Stimulated activated CD8-positive, alpha-beta memory T cell treated with anti-CD3 and anti-CD28 coated beads, Interleukin-4, amount 100 ng/mL, for 24 hours (primary cell): ENCODE results near the gene TLDC2.
"Not testable (repeated sequence)": the region's sequence is repeated elsewhere in the genome, so short reads cannot be mapped to it uniquely, and the experiment has no call there.

Source experiments
- DNase-seq: peaks from one replicate; pipeline ENCODE4 v3.0.0-alpha.2; 2020; ENCODE audit warnings: low read depth

Gene TLDC2

DNA sequence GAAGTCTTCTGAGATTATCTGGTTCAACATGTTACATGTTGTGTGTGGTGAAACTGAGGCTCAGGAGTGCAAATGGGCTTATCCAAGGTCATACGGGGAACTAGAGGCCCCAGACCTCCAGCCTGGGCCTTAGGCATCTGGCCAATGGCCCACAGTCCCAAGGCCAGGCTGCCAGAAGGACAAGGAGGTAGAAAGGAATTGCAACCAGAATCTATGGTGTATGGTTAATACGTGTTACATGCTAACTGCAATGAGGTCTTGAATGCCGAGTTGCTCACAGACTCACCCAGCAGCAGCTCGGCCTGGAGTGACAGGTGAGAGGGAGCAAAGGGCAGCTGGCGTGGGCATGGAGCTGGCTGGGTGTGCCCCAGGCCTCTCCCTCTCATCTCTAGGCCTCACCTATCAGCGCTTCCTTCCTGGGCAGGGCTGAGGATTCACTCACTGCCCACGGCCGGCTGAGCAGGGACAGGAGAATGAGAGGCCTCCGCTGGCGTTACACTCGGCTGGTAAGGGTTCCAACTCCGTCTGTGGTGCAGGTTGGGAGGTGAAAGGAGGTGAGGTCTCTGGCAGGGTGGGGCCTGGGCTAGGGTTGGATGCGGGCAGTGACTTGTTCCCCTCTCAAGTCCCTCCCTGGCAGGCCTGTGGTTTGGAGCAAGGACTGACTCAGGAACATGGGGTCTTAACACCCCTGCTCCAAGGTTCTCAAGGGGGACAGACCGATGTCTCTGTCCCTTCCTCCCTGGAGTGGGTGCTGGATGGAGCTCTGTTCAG, at the start of gene TLDC2:
TLDC2 (plus strand) TSS at position 437 of the 771 bp plus-strand sequence; CDS start at position 474, 37 bp downstream.
- no peak for DNase-seq

DNA sequence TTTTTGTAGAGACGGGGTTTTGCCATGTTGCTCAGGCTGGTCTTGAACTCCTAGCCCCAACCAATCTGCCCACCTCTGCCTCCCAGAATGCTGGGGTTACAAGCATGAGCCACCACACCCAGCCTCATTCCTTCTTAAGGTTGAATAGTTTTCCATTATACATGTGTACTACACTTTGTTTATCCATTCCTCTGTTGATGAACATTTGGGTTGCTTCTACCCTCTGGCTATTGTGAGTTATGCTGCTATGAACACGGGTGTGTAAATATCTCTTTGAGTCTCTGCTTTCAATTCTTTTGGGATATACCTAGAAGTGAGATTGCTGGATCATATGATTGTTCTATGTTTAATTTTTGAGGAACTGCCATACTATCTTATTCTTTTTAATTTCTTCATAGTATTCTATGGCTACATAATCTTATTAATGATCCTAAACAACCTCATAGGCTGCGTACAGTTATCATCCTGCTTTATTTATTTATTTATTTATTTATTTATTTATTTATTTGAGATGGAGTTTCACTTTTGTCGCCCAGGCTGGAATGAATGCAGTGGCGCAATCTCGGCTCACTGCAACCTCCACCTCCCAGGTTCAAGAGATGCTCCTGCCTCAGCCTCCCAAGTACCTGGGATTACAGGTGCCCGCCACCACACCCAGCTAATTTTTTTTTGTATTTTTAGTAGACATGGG, 49.2 kb upstream of the TLDC2 start:
- DNase-seq: no peak

DNA sequence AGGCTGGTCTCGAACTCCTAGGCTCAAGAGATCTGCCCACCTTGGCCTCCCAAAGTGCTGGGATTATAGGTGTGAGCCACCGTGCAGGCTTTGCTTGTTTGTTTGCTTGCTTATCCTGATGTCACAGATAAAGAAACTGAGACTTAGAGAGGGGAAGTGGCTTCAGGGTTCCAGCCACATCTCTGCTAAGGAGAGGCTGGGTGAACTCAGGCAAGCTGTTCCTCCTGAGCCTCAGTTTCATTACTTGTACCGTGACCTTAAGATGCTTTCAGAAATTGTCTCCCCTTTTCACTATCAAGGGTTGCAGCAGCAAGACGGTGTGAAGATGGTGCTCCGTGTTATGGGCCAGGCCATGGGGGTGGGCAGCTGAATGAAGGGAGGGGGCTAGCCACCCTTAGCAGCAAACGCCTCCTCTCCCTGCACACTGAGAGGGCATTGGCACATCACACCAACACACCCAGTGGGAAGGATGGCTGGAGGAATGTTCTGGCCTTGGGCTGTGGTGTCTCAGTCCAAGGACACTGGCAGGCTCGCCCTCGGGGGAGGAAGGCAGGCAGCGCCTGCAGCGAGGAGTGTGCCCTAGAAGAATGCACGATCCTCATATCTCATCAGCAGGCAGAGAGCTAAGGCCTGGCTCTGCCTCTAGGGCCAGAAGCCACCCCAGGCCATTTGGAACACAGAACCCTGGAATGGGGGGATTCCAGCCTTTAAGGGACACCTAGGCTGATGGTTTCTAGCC, 48.2 kb upstream of the TLDC2 start:
- no peak for DNase-seq

DNA sequence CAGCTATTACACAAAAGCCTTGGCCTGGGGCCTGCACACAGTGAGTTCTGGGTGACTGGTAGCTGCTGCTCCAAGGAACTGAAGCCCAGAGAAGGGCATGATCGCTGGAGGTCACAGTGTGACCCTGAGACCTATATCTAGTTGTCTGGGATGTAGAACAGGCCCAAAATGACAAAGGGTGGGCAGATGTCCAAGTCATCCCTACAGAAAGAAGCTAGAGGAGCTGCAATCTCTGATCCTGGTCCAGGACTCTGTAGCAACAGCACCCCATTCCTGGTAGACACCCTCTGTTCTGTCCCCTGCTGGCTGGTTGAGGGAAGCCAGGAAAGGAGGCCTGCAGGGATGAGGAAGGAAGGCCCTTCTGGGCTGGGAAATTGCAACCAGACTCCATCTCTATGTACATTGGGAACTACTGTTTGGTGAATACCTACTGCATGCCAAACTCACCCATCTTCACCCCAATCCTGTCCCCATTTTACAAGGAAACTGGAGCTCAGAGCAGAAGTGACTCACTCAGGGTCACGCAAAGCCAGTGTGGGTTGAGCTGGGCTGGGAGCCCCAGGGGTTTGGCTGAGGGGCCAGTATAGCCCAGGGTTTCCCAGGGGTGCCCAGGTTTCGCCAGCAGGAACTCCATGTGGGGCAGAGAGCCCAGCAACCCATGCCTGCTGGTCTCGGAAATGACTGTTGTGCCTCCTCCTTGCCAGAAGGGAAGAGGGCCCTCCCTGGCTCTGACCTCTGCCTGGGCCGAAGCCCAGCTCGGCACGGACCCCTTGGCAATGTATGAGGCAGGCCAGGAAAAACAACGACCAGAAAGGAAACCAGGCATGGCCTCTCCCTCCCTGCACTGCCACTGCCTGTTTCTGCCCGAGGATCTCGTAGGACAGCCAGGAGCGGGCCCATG, 44.9 kb upstream of the TLDC2 start:
- DNase-seq: no peak

DNA sequence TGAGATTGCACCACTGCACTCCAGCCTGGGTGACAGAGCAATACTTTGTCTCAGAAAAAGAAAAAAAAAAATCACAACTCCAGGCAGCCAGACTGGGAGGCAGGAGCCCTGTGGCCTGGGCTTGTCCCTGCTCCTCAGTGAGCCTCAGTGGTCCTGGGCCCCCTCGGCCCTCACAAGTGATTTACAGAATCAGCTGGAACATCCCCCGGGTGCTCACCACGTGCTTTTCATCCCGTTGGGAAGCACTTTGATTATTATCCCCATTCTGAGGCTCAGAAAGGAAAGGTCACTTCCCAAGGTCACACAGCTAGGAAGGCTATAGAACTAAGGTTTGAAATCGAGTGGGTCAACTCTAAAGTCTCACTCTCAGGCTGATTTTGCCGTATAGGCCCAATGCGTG, 43.1 kb upstream of the TLDC2 start:
- no peak for DNase-seq

DNA sequence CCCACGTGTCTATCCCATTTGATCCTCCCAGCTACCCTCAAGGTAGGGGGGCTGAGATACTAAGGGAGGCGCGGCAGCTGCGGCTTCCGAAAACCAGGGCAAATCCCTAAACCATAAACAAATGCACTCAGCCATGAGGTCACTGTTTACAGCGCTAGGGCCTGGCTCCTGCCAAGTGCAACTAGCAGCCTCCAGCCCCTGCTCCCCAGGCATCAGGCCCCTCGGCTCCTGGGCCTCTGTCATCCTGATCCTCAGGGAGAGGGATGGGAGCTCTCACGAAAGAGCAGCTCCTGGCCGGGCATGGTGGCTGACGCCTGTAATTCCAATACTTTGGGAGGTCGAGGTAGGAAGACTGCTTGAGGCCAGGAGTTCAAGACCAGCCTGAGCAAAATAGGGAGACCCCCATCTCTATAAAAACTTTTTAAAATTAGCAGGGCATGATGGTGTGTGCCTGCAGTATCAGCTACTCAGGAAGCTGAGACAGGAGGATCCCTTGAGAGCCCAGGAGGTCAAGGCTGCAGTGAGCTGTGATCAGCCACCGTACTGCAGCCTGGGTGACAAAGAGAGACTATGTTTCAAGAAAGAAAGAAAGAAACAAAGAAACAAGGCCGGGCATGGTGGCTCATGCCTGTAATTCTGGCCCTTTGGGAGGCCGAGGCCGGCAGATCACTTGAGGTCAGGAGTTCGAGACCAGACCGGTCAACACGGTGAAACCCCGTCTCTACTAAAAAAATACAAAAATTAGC, 42.5 kb upstream of the TLDC2 start:
- no peak for DNase-seq

DNA sequence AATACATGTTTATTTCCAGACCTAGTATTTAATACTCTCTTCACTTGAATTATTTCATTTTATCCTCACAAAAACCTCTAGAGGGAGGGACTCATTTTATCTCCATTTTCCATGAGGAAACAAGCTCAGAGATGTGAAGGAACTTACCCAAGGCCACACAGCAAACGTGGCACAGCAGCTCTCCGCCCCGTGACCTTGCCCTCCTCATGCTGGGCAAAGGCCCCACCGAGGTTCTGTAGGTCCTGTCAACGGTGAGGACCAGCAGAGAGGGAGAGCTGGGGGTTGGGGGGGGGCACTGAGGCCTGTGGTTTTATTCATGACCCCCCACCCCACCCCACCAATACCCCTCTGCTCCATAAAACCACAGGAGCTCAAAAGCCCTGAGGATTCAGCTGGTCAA, 40.9 kb upstream of the TLDC2 start:
- DNase-seq: no peak

DNA sequence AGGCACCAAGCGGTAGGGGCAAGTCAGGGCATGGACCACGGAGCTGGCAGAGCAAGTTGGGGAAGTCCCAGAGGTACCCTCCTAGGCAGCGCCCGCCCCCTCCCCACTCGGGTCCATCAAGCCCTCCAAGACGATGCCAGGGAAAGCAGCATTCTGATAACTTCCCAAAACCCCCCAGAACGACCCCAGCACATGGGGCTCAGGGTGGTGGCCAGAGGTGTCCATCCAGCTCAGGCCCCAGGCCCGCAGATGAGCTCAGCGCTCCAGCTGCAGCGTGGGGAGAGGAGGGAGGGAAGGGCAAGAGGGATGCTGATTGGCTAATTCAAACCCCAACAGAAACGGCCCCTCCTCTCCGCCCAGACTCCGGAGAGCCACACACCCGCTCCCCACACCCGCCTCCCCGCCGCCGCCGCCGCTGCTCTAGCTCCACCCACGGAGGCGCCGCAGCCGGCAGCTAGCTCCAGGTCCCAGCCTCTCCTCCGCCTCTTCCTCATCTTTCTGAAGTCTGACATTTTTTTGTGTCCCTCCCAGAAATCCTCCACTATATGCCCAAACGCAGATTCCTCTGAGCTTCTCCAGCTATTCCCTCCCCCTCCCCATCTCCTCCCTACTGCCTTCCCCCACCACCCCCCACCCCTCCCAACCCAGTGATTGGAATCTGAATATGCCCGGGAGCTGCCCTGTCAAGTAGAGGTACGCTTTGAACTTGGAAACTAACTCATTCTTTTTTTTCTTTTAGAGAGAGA, 40.3 kb upstream of the TLDC2 start:
- peak; percentile 68 for DNase-seq

DNA sequence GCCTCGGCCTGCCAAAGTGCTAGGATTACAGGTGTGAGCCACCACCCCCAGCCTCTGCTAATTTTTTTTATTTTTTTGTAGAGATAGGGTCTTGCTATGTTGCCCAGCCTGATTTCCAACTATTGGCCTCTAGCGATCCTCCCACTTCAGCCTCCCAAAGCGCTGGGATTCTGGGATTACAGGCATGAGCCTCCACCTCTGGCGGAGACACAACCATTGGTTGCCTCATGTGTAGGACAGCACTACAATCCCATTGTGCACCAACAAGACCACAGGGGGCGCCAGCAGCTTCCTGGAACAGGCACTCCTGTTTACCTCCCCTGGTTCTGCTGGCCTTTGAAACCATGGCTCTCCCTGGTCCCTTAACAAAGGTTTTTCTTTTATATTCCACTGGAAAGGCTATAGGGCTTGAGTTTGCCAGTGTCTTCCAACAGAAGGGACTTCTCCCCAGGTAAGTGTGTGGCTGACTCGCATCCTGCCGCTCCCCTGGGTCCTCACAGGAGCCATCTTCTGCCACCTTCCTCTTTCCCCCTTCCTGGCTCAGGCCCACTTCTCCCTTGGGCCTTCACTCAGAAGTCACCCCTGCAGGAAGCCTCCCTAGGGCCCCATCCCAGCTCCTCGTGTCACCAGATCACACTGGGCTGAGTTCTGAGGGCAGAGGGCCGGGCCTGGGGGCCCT, 39.2 kb upstream of the TLDC2 start:
- DNase-seq: peak; percentile 36

DNA sequence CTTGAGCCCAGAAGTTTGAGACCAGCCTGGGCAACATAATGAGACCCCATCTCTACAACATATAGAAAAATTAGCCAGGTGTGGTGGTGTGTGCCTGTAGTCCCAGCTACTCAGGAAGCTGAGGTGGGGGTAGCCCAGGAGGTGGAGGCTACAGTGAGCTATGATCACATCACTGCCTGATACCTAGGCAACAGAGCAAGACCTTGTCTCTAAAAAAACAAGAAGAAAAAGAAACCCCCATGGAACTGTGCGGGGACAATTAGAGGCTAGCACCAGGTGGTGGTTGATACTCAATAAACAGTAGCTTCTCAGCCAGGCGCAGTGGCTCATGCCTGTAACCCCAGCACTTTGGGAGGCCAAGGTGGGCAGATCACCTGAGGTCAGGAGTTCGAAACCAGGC, 37.6 kb upstream of the TLDC2 start:
- DNase-seq: not testable (repeated sequence)

DNA sequence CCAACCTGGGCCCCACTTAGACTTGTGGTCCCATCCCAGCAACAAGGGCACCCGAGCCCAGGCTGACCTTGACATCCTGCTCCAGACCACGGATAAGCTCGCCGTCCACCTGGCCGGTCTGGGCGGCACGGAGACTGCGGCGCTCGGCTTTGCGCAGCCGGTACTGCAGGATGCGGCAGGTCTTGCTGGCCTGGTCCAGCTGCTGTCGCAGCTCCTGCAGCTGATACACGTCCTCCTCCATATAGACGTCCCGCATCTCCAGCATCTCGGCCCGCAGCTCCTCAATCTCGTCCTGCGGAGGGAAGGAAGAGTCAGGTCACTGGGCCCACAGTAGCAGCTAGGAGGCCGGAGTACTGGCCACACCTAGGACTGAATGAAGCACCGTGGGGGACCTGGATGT, 36.8 kb upstream of the TLDC2 start:
- no peak for DNase-seq

DNA sequence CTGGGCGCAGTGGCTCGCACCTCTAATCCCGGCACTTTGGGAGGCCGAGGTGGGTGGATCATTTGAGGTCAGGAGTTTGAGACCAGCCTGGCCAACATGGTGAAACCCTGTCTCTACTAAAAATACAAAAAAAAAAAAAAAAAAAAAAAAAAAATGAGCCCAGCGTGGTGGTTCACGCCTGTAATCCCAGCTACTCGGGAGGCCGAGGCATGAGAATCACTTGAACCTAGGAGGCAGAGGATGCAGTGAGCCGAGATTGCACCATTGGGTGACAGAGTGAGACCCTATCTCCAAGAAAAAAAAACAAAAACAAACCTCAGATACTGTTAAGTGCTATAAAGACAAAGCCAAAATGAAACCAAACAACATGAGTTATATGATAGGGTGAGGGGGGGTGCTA, 34.9 kb upstream of the TLDC2 start:
- DNase-seq: not testable (repeated sequence)

DNA sequence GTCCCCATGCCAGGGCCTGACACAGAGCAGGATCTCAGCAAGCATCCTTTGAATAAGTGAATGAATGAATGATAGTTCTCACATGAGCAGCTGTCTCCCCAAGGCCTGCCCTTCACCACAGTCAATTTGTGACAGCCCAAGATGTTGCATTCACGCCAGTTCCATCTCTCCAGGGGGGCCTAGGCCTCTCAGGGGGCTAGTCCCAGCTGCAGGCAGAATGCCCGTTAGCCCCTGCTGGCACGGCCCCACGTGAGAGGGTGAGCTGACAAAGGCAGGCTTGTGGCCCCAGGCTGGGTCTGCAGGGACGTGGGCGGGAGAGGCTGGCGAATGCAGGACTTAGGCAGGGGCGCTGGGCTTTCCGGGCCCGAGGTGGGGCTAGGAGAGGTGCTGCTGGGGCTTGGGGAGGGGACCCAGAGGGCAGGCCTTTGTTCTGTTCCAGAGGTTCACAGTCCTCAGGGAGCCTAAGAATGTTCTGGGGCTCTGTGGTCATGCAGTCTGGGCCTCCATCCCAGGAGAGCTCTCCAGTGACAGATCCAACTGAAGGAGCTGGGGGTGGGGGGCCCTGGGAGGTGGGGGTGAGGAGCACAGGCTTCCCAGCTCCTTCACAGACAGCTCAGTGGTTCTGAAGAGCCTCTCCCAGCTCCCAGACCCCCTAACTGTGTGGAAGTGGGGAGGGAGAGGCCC, 30.5 kb upstream of the TLDC2 start:
- no peak for DNase-seq

DNA sequence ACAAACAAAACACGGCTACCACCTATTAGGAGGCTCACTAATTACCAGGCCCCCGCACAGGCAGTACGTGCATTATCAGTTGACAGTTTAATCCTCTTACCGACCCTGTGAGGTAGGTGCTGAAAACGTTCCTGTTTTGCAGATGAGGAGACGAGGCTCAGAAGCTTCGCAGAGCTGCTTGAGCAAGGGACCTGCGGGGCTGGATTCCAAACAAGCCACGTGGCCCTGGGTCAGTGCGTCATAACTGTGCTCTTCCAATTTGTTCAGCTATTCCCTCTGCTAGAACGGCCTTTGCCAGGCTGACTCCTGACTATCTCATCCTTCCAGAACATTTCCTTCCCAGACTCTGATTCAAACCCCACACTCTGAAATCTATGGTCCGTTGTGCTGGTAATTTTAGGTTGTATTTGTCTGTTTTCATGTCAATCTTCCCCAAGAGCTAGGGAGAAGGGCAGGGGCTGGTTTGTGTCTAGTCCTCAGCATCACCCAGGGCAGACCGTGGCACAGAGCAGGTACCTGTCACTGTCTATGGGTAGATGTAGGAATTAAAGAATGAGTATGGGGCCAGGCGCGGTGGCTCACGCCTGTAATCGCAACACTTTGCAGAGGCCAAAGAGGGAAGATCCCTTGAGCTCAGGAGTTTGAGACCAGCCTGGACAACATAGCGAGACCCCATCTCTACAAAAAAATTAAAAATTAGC, 28.8 kb upstream of the TLDC2 start:
- DNase-seq: no peak

DNA sequence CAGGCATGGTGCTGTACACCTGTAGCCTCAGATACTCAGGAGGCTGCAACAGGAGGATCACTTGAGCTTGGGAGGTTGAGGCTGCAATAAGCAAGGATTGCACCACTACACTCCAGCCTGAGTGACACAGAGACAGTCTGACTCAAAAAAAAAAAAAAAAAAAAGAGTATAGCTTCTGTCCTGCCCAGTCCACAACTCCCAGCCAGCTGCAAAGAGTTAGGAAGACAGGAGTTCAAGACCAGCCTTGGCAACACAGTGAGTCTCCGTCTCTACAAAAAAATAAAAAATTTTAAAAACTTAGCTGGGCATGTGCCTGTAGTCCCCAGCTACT, 28.3 kb upstream of the TLDC2 start:
- DNase-seq: no peak

DNA sequence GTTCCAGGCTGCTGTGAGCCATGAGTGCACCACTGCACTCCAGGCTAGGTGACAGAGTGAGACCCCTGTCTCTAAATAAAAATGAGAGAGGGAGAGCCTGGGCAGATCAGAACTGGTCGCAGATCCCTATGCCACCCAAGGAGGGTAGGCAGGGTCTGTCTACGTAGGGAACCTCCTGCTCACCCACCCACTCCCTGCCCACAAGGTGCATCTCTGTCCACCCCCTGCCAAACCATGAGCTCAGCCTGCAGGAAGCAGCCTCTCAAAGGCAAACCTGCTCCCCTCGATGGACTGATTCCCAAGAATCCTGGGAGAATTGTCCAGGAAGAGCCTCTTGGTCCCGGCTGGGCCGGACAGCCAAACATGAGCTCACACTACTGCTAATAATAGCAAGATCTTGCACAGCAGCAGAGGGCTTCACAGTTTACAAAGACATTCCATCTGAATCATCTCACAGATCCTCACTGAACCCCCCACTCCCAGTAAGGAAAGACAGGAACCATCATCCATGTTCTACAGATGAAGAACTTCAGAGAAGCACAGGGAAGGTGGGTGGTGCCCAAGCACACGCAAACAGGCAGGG, 27.8 kb upstream of the TLDC2 start:
- DNase-seq: no peak

DNA sequence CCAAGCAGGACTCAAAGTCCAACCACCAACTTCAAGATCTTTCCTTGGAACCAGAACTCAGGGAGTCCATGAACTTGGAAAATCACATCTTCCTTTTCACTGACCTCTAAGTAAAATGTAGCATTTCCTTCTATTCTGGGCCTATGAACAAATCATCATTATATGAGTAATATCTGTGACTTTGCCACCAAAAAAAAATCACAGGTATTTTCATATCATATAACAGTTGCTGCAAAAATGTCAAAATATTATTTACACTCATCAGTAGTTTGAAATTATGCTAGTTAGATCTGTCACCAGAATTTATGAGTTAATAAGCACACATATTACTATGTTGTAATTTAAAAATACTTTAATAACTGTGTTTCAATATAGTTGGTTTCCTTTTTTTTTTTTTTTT, 27.3 kb upstream of the TLDC2 start:
- DNase-seq: no peak

DNA sequence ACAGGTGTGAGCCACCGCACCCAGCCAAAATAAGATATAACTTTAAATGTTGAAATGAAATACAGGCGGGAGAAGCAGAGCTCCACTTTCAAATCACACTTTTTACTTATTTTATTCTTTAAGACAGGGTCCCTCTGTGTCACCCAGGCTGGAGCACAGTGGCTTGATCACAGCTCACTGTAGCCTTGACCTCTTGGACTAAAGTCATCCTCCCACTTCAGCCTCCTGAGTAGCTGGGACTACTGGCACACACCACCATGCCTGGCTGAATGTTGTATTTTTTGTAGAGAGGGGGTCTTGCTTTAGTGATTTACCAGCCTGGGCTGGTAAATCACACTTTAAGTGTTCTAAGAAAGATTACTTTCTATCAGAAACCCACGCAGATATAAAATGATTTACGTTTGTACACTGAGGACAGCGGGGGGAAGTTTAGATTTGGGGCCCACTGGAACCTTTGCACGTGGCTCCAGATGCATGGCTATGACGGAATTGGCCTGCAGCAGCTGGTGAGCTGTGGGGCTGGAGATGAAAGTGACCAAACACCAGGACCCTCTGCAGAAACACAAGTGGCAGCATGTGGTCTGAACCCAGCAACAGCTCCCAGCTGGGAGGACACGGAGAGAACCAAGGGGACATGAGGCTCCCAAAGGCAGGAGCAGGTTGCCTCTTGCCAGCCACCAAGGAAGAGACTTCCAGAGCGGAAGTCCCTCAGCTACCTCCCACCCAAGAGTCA, 26.4 kb upstream of the TLDC2 start:
- no peak for DNase-seq
